MCF 10A (cell line): ENCODE results near the gene TFDP1. TPM values are rescaled to one million over a fixed set of nuclear protein-coding genes. Genes with fewer than 3 reads are reported as not detected.

Source experiments
- BruUV-seq: library from RNA; stranded (reverse); fragments of 400-500 nt; replicated peaks from 2 replicates; lab custom pipeline; 2021; lab: Mats Ljungman, UMichigan
- CTCF ChIA-PET: fragments of 300-600 bp; sonication (Branson Sonifier 250); formaldehyde crosslinking; extraction: SDS; loops from one replicate; lab custom pipeline; 2021; ENCODE audit warnings: antibody characterized with exemption, inconsistent platforms; lab: Yijun Ruan, JAX
- POLR2A ChIA-PET: fragments of 300-600, 350-650 bp; sonication (Branson Sonifier 250); formaldehyde crosslinking; extraction: SDS; loops from one replicate; lab custom pipeline; 2020; ENCODE audit warnings: antibody characterized with exemption, inconsistent platforms; lab: Yijun Ruan, JAX
- DNase-seq: peaks from one replicate; pipeline ENCODE4 v3.0.0-alpha.2; 2018; ENCODE audit not compliant: unreplicated experiment
- H3K27ac Mint-ChIP-seq: one replicate; pipeline ENCODE4 v1.8.0; 2022; ENCODE audit warnings: mild to moderate bottlenecking, low read depth, mixed read lengths; ENCODE audit not compliant: unreplicated experiment
- H3K27me3 Mint-ChIP-seq: one replicate; pipeline ENCODE4 v1.8.0; 2022; ENCODE audit warnings: mixed read lengths; ENCODE audit not compliant: insufficient read depth, unreplicated experiment
- H3K36me3 Mint-ChIP-seq: one replicate; pipeline ENCODE4 v1.8.0; 2022; ENCODE audit warnings: mild to moderate bottlenecking, moderate library complexity, mixed read lengths; ENCODE audit not compliant: insufficient read depth, unreplicated experiment
- H3K4me1 Mint-ChIP-seq: one replicate; pipeline ENCODE4 v1.8.0; 2022; ENCODE audit warnings: mixed read lengths; ENCODE audit not compliant: insufficient read depth, unreplicated experiment
- H3K4me3 Mint-ChIP-seq: one replicate; pipeline ENCODE4 v1.8.0; 2022; ENCODE audit warnings: mild to moderate bottlenecking, moderate library complexity, mixed read lengths; ENCODE audit not compliant: unreplicated experiment
- H3K9me3 Mint-ChIP-seq: one replicate; pipeline ENCODE4 v1.8.0; 2022; ENCODE audit warnings: mixed read lengths; ENCODE audit not compliant: unreplicated experiment
- CTCF ChIP-seq: fragments of 200-600 bp; IDR thresholded peaks from one replicate; pipeline ENCODE4 v1.8.0; 2022; ENCODE audit warnings: antibody characterized with exemption, mild to moderate bottlenecking; ENCODE audit not compliant: unreplicated experiment
- intact Hi-C: fragments of 100-400 bp; cut with micrococcal nuclease; formaldehyde crosslinking; loops from 2 replicates; pipeline ENCODE4 v1.14.1; 2022
- total RNA-seq: library from RNA; stranded (reverse); gene quantifications from 2 replicates; pipeline ENCODE4 v1.2.3, GENCODE V29; 2022

Gene TFDP1
- total RNA-seq, 1 experiment from 2014 or later: 100 TPM

- Mint-ChIP-seq H3K4me1 (no peaks in the 10 kb centered on the region), H3K36me3 (peaks cover 48% of the 10 kb centered on the region), H3K4me3 (no peak overlapping the region), H3K27me3 (no peaks in the 10 kb centered on the region), H3K9me3 (no peaks in the 10 kb centered on the region), H3K27ac (no peak overlapping the region)
- no peak for DNase-seq
- intact Hi-C loops: no loop called here
- POLR2A ChIA-PET: no interaction called here
- no TSS peak for BruUV-seq
- TF ChIP-seq CTCF: no peak
- CTCF ChIA-PET: interaction anchor here (0.7 kb wide), 1 partner anchor 57 kb away, joined by 3 read pairs; no protein-coding TSS in a partner anchor
These were observed 47.3 kb upstream of the TFDP1 start for GRCh38 chr13:113537205-113537604.

- DNase-seq: no peak
- intact Hi-C loops: no loop called here
- Mint-ChIP-seq H3K4me1 (no peaks in the 10 kb centered on the region), H3K36me3 (peaks cover 48% of the 10 kb centered on the region), H3K27me3 (no peaks in the 10 kb centered on the region), H3K27ac (no peak overlapping the region), H3K9me3 (no peaks in the 10 kb centered on the region), H3K4me3 (no peak overlapping the region)
- no peak for TF ChIP-seq CTCF
- ChIA-PET POLR2A (interaction anchor here (1.0 kb wide), 1 partner anchor 33 kb away, joined by 3 read pairs; no protein-coding TSS in a partner anchor), CTCF (interaction anchor here (0.7 kb wide), 1 partner anchor 58 kb away, joined by 3 read pairs; no protein-coding TSS in a partner anchor)
- no TSS peak for BruUV-seq
These were observed 46.5 kb upstream of the TFDP1 start for GRCh38 chr13:113537909-113538688.

- H3K27ac Mint-ChIP-seq: no peak overlapping the region
These were observed 45.9 kb upstream of the TFDP1 start for GRCh38 chr13:113538689-113539058.

More at GRCh38 chr13:113538689-113539058, 45.9 kb upstream of the TFDP1 start:
- H3K9me3 Mint-ChIP-seq: no peaks in the 10 kb centered on the region
- H3K27me3 Mint-ChIP-seq: no peaks in the 10 kb centered on the region
- CTCF ChIA-PET: no interaction called here
- H3K36me3 Mint-ChIP-seq: peaks cover 47% of the 10 kb centered on the region
- BruUV-seq: no TSS peak
- POLR2A ChIA-PET: interaction anchor here (1.0 kb wide), 1 partner anchor 33 kb away, joined by 3 read pairs; no protein-coding TSS in a partner anchor
- no peak for TF ChIP-seq CTCF
- intact Hi-C loops: no loop called here
- DNase-seq: no peak
- H3K4me3 Mint-ChIP-seq: no peak overlapping the region
- no peaks in the 10 kb centered on the region for H3K4me1 Mint-ChIP-seq
